Gastrocnemius medialis (tissue), 4 donors: Measurements from ENCODE around the gene WNT9B. TPM values are rescaled to one million over a fixed set of nuclear protein-coding genes. Genes with fewer than 3 reads are reported as not detected.

ENCODE experiments used
- ATAC-seq, 2 donors: fragments of 150-250 bp; one replicate each; pipeline ENCODE4 v1.9.1; 2016
- DNase-seq, 2 donors: peaks; one replicate each; pipeline ENCODE4 v3.0.0-alpha.2; 2019
- H3K27ac ChIP-seq, 4 donors: fragments of 200-600 bp; sonication (generic); 1 replicate in 1 of 4; 2 replicates in 3 of 4; pipeline ENCODE4 v1.5.1; 2016 to 2018; ENCODE audit warnings: mild to moderate bottlenecking in 2 of 4, moderate library complexity in 1 of 4
- H3K27me3 ChIP-seq, 3 donors: fragments of 200-600 bp; sonication (generic) in 2 of 3; 1 replicate in 1 of 3; 2 replicates in 2 of 3; pipeline versions ENCODE4 v1.5.1 to v1.6.0; 2016 to 2019; ENCODE audit warnings: mild to moderate bottlenecking in 1 of 3, moderate library complexity in 1 of 3
- H3K36me3 ChIP-seq, 2 donors: fragments of 200-600 bp; sonication (generic) in 1 of 2; one replicate each; pipeline ENCODE4 v1.5.1; 2017 to 2018
- H3K4me1 ChIP-seq, 2 donors: fragments of 200-600 bp; sonication (generic) in 1 of 2; one replicate each; pipeline ENCODE4 v1.5.1; 2016 to 2017; ENCODE audit warnings: mild to moderate bottlenecking in 2 of 2
- H3K4me3 ChIP-seq, 4 donors: fragments of 200-600 bp; sonication (generic) in 3 of 4; 1 replicate in 1 of 4; 2 replicates in 3 of 4; pipeline ENCODE4 v1.5.1; 2016 to 2019; ENCODE audit warnings: mild to moderate bottlenecking in 2 of 4
- H3K9me3 ChIP-seq, 3 donors: fragments of 200-600 bp; sonication (generic) in 2 of 3; 1 replicate in 1 of 3; 2 replicates in 2 of 3; pipeline ENCODE4 v1.5.1; 2016 to 2019
- POLR2A ChIP-seq, 2 donors: fragments of 450-650 bp; IDR thresholded peaks; one replicate each; pipeline ENCODE4 v1.6.1; 2017; ENCODE audit warnings: antibody characterized with exemption in 2 of 2, mild to moderate bottlenecking in 2 of 2, moderate library complexity in 2 of 2
- in situ Hi-C, 4 donors: fragments of 200-750 bp; cut with MboI; loops; one replicate each; pipeline versions ENCODE4 v1.15.0 to v1.8.0; 2017; ENCODE audit warnings: low sequenced_read_pairs in 4 of 4
- intact Hi-C: fragments of 100-400 bp; cut with DNase I; formaldehyde crosslinking; loops from one replicate; pipeline ENCODE4 v1.15.1; 2023; ENCODE audit warnings: low total_unique reads
- total RNA-seq, 4 donors: library from RNA; depleted of rRNA; stranded (reverse); fragments of >200 nt; gene quantifications; one replicate each; pipeline versions ENCODE4 v1.1.0 to v1.2.3, GENCODE V29; 2016
- TF ChIP-seq, protein P1 (sequence below), 5 experiments: fragments of 450-650 bp in 3 of 5; fragments of 200-600 bp in 2 of 5; sonication (generic) in 2 of 5; IDR thresholded peaks in 4 of 5; conservative IDR thresholded peaks in 1 of 5; 1 replicate in 4 of 5; 2 replicates in 1 of 5; pipeline ENCODE4 v1.5.1; 2016 to 2019; ENCODE audit warnings: antibody characterized with exemption in 5 of 5, mild to moderate bottlenecking in 3 of 5, moderate library complexity in 3 of 5

WNT9B gene
- total RNA-seq, 4 donors from 2014 or later: 0.40 TPM; not detected in 3

DNA sequence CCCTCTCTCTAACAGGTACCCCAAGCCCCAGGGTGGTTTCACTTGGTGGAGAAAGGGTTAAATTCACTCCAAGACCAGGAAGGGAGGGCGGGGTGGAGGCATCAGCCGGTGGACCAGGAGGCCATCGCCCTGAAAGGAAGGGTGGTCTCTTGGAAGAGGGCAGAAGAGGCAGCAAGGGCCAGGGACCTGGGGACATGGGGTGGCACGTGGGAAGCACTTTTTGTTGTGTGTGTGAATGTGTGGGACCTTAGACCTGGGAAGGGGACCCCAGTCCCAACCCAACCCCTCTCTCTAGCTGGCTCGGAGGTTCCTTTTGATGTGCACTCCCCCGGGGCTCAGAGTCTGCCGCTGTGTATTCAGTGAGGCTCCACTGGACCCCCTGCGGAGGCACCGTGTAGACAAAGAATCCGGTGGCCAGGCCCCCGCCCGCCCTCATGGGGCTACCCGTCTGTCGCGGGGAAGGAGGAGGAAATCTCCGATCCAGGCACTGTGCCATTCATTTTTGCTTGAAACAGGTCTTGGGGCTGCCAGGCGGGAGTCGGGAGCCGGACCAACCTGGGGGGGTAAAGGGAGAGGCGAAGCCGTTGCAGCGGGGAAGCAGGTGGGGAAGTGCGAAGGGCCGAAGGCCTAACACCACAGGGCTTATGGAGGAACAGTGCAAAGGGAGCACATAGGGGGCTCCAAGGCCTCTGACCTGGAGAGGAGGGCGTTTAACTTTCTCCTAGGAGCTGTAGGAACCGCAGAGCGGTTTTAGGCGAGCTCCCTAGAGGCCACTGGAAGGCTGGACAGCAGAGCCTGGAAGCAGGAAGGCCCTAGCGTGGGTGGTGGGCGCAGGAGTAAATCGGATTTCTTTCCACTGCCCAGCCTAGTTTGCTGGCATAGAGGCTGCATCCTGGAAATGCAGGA lies 29.6 kb upstream of the WNT9B start:
- no peak overlapping the region for H3K27ac ChIP-seq
- intact Hi-C loops: no loop called here
- ATAC-seq (no peak), DNase-seq (no peak)
- no peaks in the 10 kb centered on the region for H3K9me3 ChIP-seq
- in situ Hi-C loops: no loop called here
- H3K27me3 ChIP-seq: peaks cover 55 to 66% (median 60%) of the 10 kb centered on the region in 3 donors
- H3K36me3 ChIP-seq: no peaks in the 10 kb centered on the region
- TF ChIP-seq, protein P1, sequence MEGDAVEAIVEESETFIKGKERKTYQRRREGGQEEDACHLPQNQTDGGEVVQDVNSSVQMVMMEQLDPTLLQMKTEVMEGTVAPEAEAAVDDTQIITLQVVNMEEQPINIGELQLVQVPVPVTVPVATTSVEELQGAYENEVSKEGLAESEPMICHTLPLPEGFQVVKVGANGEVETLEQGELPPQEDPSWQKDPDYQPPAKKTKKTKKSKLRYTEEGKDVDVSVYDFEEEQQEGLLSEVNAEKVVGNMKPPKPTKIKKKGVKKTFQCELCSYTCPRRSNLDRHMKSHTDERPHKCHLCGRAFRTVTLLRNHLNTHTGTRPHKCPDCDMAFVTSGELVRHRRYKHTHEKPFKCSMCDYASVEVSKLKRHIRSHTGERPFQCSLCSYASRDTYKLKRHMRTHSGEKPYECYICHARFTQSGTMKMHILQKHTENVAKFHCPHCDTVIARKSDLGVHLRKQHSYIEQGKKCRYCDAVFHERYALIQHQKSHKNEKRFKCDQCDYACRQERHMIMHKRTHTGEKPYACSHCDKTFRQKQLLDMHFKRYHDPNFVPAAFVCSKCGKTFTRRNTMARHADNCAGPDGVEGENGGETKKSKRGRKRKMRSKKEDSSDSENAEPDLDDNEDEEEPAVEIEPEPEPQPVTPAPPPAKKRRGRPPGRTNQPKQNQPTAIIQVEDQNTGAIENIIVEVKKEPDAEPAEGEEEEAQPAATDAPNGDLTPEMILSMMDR (IDR thresholded peaks at IDR 0.05 in 4 of 5, conservative IDR thresholded peaks at IDR 0.05 in 1 of 5): no peak
- no peak for TF ChIP-seq POLR2A (IDR thresholded peaks at IDR 0.05)
- no peak overlapping the region for H3K4me3 ChIP-seq
- H3K4me1 ChIP-seq: peaks cover 8 to 18% of the 10 kb centered on the region in 2 donors

DNA sequence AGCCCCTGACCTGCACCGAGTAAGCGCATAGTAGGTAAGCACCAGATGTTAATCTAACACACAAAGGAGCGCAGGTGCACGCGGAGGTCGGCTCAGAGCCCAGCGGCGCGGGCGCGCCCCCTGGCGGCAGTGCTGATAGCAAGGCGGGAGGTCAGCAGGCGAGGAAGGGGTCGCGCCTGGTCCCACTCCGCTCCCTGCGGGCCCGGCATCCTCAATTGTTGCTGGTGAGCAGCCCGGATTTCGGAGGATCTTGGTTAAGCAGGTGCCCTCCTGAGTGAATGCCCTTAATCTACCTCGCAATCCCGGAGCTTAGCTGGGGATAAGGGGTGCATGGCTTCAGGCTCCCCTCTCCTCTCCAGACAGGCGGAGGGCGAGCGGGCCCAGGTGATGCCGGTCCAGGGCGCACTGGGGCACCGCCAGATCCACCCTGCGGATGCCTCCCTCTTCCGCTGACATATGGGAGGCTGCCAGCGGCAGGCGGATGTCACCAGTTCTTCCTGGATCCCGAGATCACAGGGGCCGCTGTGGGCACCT lies 28.9 kb upstream of the WNT9B start:
- Histone ChIP-seq H3K9me3 (no peaks in the 10 kb centered on the region), H3K36me3 (no peaks in the 10 kb centered on the region), H3K27ac (no peak overlapping the region), H3K4me3 (no peak overlapping the region), H3K4me1 (peaks cover 8 to 18% of the 10 kb centered on the region in 2 donors), H3K27me3 (peaks cover 48 to 59% (median 53%) of the 10 kb centered on the region in 3 donors)
- in situ Hi-C loops: no loop called here
- DNase-seq (no peak), ATAC-seq (no peak)
- TF ChIP-seq, protein P1 (IDR thresholded peaks at IDR 0.05 in 4 of 5, conservative IDR thresholded peaks at IDR 0.05 in 1 of 5): peak; percentile 21 to 72 (median 66)
- TF ChIP-seq POLR2A (IDR thresholded peaks at IDR 0.05): no peak
- intact Hi-C loops: no loop called here

DNA sequence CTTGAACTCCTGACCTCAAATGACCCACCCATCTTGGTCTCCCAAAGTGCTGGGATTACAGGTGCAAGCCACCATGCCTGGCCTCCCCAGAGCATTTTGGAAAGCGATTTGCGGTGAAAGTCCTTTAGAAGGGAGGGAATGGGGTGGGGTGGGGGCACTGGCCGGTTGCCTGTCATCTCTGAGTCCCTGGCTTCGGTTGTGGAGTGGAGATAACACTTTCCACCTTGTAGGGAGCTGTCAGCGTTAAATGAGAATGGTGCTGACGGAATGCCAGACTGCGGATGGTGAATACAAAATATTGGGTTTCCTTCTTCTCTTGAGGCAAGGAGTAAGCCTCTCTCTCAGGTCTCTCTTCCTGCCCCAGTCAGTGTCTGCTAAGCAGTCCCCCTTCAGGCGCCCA lies 27.7 kb upstream of the WNT9B start:
- DNase-seq: no peak
- no peak overlapping the region for H3K4me3 ChIP-seq
- H3K27me3 ChIP-seq: peaks cover 38 to 47% (median 41%) of the 10 kb centered on the region in 3 donors
- TF ChIP-seq, protein P1 (IDR thresholded peaks at IDR 0.05 in 4 of 5, conservative IDR thresholded peaks at IDR 0.05 in 1 of 5): no peak
- no peak for TF ChIP-seq POLR2A (IDR thresholded peaks at IDR 0.05)
- H3K4me1 ChIP-seq: peaks cover 8 to 11% of the 10 kb centered on the region in 2 donors
- H3K36me3 ChIP-seq: no peaks in the 10 kb centered on the region
- H3K9me3 ChIP-seq: no peaks in the 10 kb centered on the region
- H3K27ac ChIP-seq: no peak overlapping the region
- intact Hi-C loops (no loop called here), in situ Hi-C loops (no loop called here)
- ATAC-seq: no peak

- TF ChIP-seq POLR2A (IDR thresholded peaks at IDR 0.05): no peak
- TF ChIP-seq, protein P1 (IDR thresholded peaks at IDR 0.05 in 4 of 5, conservative IDR thresholded peaks at IDR 0.05 in 1 of 5): no peak
- Histone ChIP-seq H3K4me1 (no peaks in the 10 kb centered on the region), H3K9me3 (no peaks in the 10 kb centered on the region), H3K4me3 (no peak overlapping the region), H3K36me3 (no peaks in the 10 kb centered on the region), H3K27ac (no peak overlapping the region), H3K27me3 (peaks cover 17 to 22% (median 19%) of the 10 kb centered on the region in 3 donors)
- ATAC-seq: no peak
- DNase-seq: no peak
- in situ Hi-C loops (loop anchor here in 2 of 4 donors (25.0 kb wide), 1 partner anchor 186 kb away; no protein-coding TSS in a partner anchor), intact Hi-C loops (no loop called here)
Observed at GRCh38 chr17:46826116-46826515, 25.3 kb upstream of the WNT9B start.
